Measurements from ENCODE around the gene KEL. TPM values are rescaled to one million over a fixed set of nuclear protein-coding genes. Genes with fewer than 3 reads are reported as not detected.

KEL gene
- total RNA-seq, 1 experiment from 2014 or later: 0.91 TPM

DNA sequence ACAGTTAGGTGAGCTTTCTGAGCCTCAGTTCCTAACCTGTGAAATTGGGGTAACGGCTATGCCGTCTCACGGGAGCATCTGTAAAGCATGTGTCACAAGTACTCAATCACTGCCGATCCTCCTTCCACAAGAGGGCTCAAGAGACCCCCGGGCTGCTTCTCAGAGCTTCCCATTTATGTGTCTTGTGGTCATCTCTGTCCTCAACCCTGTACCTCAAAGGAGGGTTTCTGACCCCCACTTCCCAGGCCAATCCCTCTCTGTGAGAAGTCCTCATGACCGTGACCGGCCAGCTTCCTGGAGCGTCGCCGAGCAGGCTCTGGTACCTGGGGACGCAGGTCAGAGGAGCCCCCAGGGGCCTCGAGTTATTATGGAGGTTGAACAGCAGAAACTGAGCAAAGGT, 28.1 kb downstream of the KEL start:
- H3K27me3 ChIP-seq (ENCODE audit: insufficient read depth, low read length): no peaks in the 10 kb centered on the region
- intact Hi-C loops (cut with micrococcal nuclease): no loop called here
- TF ChIP-seq SP1 (IDR thresholded peaks at IDR 0.05; ENCODE audit: low read depth): no peak
- no peak for TF ChIP-seq JUND (IDR thresholded peaks at IDR 0.05)
- no peak for TF ChIP-seq CEBPB (IDR thresholded peaks at IDR 0.05; ENCODE audit: low read depth)
- no peak for TF ChIP-seq SIN3A (IDR thresholded peaks at IDR 0.05; ENCODE audit: low read depth)
- no peak for TF ChIP-seq ZFX (IDR thresholded peaks at IDR 0.05)
- TF ChIP-seq ELF1 (IDR thresholded peaks at IDR 0.05; ENCODE audit: borderline replicate concordance, low read depth): no peak
- TF ChIP-seq POLR2A (IDR thresholded peaks at IDR 0.05; ENCODE audit: borderline replicate concordance, extremely low read depth, insufficient read depth, insufficient read length): no peak
- no peak for TF ChIP-seq RAD21 (IDR thresholded peaks at IDR 0.05; ENCODE audit: low read depth)
- TF ChIP-seq, protein P1, sequence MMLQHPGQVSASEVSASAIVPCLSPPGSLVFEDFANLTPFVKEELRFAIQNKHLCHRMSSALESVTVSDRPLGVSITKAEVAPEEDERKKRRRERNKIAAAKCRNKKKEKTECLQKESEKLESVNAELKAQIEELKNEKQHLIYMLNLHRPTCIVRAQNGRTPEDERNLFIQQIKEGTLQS (IDR thresholded peaks at IDR 0.05): no peak
- TF ChIP-seq YY1 (IDR thresholded peaks at IDR 0.05; ENCODE audit: extremely low read depth, insufficient replicate concordance, low read depth, low read length): no peak
- TF ChIP-seq CBX3 (IDR thresholded peaks at IDR 0.05; ENCODE audit: low read depth): no peak
- TF ChIP-seq FOSL1 (IDR thresholded peaks at IDR 0.05; ENCODE audit: low read depth): no peak
- TF ChIP-seq, protein P2, sequence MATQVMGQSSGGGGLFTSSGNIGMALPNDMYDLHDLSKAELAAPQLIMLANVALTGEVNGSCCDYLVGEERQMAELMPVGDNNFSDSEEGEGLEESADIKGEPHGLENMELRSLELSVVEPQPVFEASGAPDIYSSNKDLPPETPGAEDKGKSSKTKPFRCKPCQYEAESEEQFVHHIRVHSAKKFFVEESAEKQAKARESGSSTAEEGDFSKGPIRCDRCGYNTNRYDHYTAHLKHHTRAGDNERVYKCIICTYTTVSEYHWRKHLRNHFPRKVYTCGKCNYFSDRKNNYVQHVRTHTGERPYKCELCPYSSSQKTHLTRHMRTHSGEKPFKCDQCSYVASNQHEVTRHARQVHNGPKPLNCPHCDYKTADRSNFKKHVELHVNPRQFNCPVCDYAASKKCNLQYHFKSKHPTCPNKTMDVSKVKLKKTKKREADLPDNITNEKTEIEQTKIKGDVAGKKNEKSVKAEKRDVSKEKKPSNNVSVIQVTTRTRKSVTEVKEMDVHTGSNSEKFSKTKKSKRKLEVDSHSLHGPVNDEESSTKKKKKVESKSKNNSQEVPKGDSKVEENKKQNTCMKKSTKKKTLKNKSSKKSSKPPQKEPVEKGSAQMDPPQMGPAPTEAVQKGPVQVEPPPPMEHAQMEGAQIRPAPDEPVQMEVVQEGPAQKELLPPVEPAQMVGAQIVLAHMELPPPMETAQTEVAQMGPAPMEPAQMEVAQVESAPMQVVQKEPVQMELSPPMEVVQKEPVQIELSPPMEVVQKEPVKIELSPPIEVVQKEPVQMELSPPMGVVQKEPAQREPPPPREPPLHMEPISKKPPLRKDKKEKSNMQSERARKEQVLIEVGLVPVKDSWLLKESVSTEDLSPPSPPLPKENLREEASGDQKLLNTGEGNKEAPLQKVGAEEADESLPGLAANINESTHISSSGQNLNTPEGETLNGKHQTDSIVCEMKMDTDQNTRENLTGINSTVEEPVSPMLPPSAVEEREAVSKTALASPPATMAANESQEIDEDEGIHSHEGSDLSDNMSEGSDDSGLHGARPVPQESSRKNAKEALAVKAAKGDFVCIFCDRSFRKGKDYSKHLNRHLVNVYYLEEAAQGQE (IDR thresholded peaks at IDR 0.05; ENCODE audit: low read depth): no peak
- TF ChIP-seq, protein P3, sequence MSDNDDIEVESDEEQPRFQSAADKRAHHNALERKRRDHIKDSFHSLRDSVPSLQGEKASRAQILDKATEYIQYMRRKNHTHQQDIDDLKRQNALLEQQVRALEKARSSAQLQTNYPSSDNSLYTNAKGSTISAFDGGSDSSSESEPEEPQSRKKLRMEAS (IDR thresholded peaks at IDR 0.05): no peak
- no peak for TF ChIP-seq POLR2AphosphoS5 (IDR thresholded peaks at IDR 0.05; ENCODE audit: low read depth, low read length)
- TF ChIP-seq EZH2 (IDR thresholded peaks at IDR 0.05): no peak
- TF ChIP-seq, protein P4, sequence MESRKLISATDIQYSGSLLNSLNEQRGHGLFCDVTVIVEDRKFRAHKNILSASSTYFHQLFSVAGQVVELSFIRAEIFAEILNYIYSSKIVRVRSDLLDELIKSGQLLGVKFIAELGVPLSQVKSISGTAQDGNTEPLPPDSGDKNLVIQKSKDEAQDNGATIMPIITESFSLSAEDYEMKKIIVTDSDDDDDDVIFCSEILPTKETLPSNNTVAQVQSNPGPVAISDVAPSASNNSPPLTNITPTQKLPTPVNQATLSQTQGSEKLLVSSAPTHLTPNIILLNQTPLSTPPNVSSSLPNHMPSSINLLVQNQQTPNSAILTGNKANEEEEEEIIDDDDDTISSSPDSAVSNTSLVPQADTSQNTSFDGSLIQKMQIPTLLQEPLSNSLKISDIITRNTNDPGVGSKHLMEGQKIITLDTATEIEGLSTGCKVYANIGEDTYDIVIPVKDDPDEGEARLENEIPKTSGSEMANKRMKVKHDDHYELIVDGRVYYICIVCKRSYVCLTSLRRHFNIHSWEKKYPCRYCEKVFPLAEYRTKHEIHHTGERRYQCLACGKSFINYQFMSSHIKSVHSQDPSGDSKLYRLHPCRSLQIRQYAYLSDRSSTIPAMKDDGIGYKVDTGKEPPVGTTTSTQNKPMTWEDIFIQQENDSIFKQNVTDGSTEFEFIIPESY (IDR thresholded peaks at IDR 0.05; ENCODE audit: extremely low read depth, insufficient replicate concordance, low read length): no peak
- no peak for TF ChIP-seq TCF7L2 (IDR thresholded peaks at IDR 0.05; ENCODE audit: borderline replicate concordance, extremely low read depth, insufficient read depth, insufficient read length)
- no peak for TF ChIP-seq SRF (IDR thresholded peaks at IDR 0.05; ENCODE audit: low read depth)
- TF ChIP-seq, protein P5, sequence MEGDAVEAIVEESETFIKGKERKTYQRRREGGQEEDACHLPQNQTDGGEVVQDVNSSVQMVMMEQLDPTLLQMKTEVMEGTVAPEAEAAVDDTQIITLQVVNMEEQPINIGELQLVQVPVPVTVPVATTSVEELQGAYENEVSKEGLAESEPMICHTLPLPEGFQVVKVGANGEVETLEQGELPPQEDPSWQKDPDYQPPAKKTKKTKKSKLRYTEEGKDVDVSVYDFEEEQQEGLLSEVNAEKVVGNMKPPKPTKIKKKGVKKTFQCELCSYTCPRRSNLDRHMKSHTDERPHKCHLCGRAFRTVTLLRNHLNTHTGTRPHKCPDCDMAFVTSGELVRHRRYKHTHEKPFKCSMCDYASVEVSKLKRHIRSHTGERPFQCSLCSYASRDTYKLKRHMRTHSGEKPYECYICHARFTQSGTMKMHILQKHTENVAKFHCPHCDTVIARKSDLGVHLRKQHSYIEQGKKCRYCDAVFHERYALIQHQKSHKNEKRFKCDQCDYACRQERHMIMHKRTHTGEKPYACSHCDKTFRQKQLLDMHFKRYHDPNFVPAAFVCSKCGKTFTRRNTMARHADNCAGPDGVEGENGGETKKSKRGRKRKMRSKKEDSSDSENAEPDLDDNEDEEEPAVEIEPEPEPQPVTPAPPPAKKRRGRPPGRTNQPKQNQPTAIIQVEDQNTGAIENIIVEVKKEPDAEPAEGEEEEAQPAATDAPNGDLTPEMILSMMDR (IDR thresholded peaks at IDR 0.05 in 2 of 3, conservative IDR thresholded peaks at IDR 0.05 in 1 of 3; ENCODE audit: borderline replicate concordance in 1 of 3, insufficient read depth in 1 of 3, low read depth in 2 of 3, low read length in 2 of 3): no peak
- POLR2A ChIA-PET: no interaction called here
- no TSS peak for BruUV-seq (replicated peaks)
- no peaks in the 10 kb centered on the region for H3K9me3 ChIP-seq (ENCODE audit: control insufficient read depth in 1 of 2, insufficient read depth in 1 of 2, low read depth in 1 of 2, low read length in 2 of 2)
- no peak for ATAC-seq
- H3K4me1 ChIP-seq (ENCODE audit: control insufficient read depth in 1 of 2, insufficient read depth in 2 of 2, low read length in 2 of 2): no peaks in the 10 kb centered on the region
- no peaks in the 10 kb centered on the region for H3K9me2 ChIP-seq (ENCODE audit: insufficient read depth)
- CTCF ChIA-PET: no interaction called here
- H3K9ac ChIP-seq (ENCODE audit: low read length): no peak overlapping the region
- RAD21 ChIA-PET (ENCODE audit: low non-redundant PET in 1 of 2, low total read pairs in 2 of 2, uncharacterized antibody in 2 of 2, unreplicated experiment in 2 of 2): no interaction called here
- H3K79me2 ChIP-seq (ENCODE audit: insufficient read depth, low read length): no peaks in the 10 kb centered on the region
- no peak overlapping the region for H3K4me2 ChIP-seq (ENCODE audit: low read length)
- H2AFZ ChIP-seq (ENCODE audit: low read depth, low read length, poor library complexity, severe bottlenecking): no peak overlapping the region
- no peaks in the 10 kb centered on the region for H3K36me3 ChIP-seq (ENCODE audit: control insufficient read depth in 1 of 2, insufficient read depth in 2 of 2, low read length in 2 of 2)
- H3K27ac ChIP-seq (ENCODE audit: low read depth, low read length): no peak overlapping the region
- no peaks in the 10 kb centered on the region for H4K20me1 ChIP-seq (ENCODE audit: insufficient read depth)
- H3K4me3 ChIP-seq (replicated peaks in 1 of 2; ENCODE audit: low read depth in 1 of 2, low read length in 2 of 2): no peak overlapping the region
- DNase-seq (ENCODE audit: low read depth, low spot score): no peak

All from HCT116 (cell line).